Measurements from ENCODE around the gene C5orf63. TPM values are rescaled to one million over a fixed set of nuclear protein-coding genes. Genes with fewer than 3 reads are reported as not detected.
"Not testable (repeated sequence)": the region's sequence is repeated elsewhere in the genome, so short reads cannot be mapped to it uniquely, and the experiment has no call there.

Gene C5orf63
- total and polyA plus RNA-seq, 9 donors: 1.7 to 6.6 (median 3.5) TPM

- H3K4me1 ChIP-seq (ENCODE audit: insufficient read depth): peaks cover 6% of the 10 kb centered on the region
- DNase-seq: no peak
- H3K27me3 ChIP-seq: no peaks in the 10 kb centered on the region
- no peak overlapping the region for H3K4me3 ChIP-seq
- H3K36me3 ChIP-seq: no peaks in the 10 kb centered on the region
- H3K9me3 ChIP-seq: no peaks in the 10 kb centered on the region
- TF ChIP-seq POLR2A (IDR thresholded peaks at IDR 0.05) (no peak), CTCF (IDR thresholded peaks at IDR 0.05) (no peak), EP300 (IDR thresholded peaks at IDR 0.05) (no peak)
- WGBS, 3 donors: 79 to 85% (median 80%) methylated on average over 1 of the region's 1 CpG
- intact Hi-C loops (cut with DNase I): loop anchor here in 1 of 4 donors (5.0 kb wide), 1 partner anchor 173 kb away; no protein-coding TSS in a partner anchor
- H3K27ac ChIP-seq: no peak overlapping the region
Observed at GRCh38 chr5:127025467-127025866, 47.8 kb downstream of the C5orf63 start.

GRCh38 chr5:127024821-127025220 is 48.5 kb downstream of the C5orf63 start:
- Histone ChIP-seq H3K36me3 (no peaks in the 10 kb centered on the region), H3K4me1 (ENCODE audit: insufficient read depth) (peaks cover 6% of the 10 kb centered on the region), H3K27me3 (no peaks in the 10 kb centered on the region), H3K27ac (no peak overlapping the region), H3K4me3 (no peak overlapping the region), H3K9me3 (no peaks in the 10 kb centered on the region)
- intact Hi-C loops (cut with DNase I): loop anchor here in 1 of 4 donors (5.0 kb wide), 1 partner anchor 173 kb away; no protein-coding TSS in a partner anchor
- WGBS, 3 donors: 48 to 75% (median 74%) methylated on average over 4 of the region's 4 CpGs
- DNase-seq: no peak
- TF ChIP-seq POLR2A (IDR thresholded peaks at IDR 0.05) (no peak), CTCF (IDR thresholded peaks at IDR 0.05) (no peak), EP300 (IDR thresholded peaks at IDR 0.05) (no peak)

- H3K4me3 ChIP-seq; H3K36me3 ChIP-seq; H3K9me3 ChIP-seq; intact Hi-C loops (cut with DNase I); H3K27ac ChIP-seq; H3K4me1 ChIP-seq (ENCODE audit: insufficient read depth); H3K27me3 ChIP-seq; DNase-seq: not testable (repeated sequence)
- 95 to 98% (median 96%) methylated on average over 7 of the region's 7 CpGs for WGBS, 3 donors
Observed at GRCh38 chr5:127023552-127024191, 49.6 kb downstream of the C5orf63 start.

- Histone ChIP-seq H3K27ac (no peak overlapping the region), H3K9me3 (no peaks in the 10 kb centered on the region), H3K4me3 (no peak overlapping the region), H3K4me1 (ENCODE audit: insufficient read depth) (peaks cover 3% of the 10 kb centered on the region), H3K27me3 (no peaks in the 10 kb centered on the region), H3K36me3 (no peaks in the 10 kb centered on the region)
- intact Hi-C loops (cut with DNase I): no loop called here
- TF ChIP-seq POLR2A (IDR thresholded peaks at IDR 0.05) (no peak), CTCF (IDR thresholded peaks at IDR 0.05) (no peak), EP300 (IDR thresholded peaks at IDR 0.05) (no peak)
- no peak for DNase-seq
- WGBS, 3 donors: 95 to 99% (median 96%) methylated on average over 3 of the region's 3 CpGs
Observed at GRCh38 chr5:127022846-127023245, 50.5 kb downstream of the C5orf63 start.

GRCh38 chr5:127019928-127020327 is 53.4 kb downstream of the C5orf63 start:
- intact Hi-C loops (cut with DNase I): no loop called here
- no peaks in the 10 kb centered on the region for H3K4me1 ChIP-seq (ENCODE audit: insufficient read depth)
- H3K27ac ChIP-seq: no peak overlapping the region
- WGBS, 3 donors: 55 to 82% (median 65%) methylated on average over 1 of the region's 1 CpG
- no peaks in the 10 kb centered on the region for H3K36me3 ChIP-seq
- H3K4me3 ChIP-seq: no peak overlapping the region
- DNase-seq: no peak
- H3K27me3 ChIP-seq: no peaks in the 10 kb centered on the region
- H3K9me3 ChIP-seq: no peaks in the 10 kb centered on the region
- TF ChIP-seq CTCF (IDR thresholded peaks at IDR 0.05): no peak
- TF ChIP-seq POLR2A (IDR thresholded peaks at IDR 0.05): no peak
- no peak for TF ChIP-seq EP300 (IDR thresholded peaks at IDR 0.05)

- H3K27me3 ChIP-seq; H3K27ac ChIP-seq; H3K4me3 ChIP-seq; intact Hi-C loops (cut with DNase I); H3K36me3 ChIP-seq; H3K4me1 ChIP-seq (ENCODE audit: insufficient read depth); DNase-seq; H3K9me3 ChIP-seq: not testable (repeated sequence)
- 98 to 100% (median 98%) methylated on average over 4 of the region's 4 CpGs for WGBS, 3 donors
Observed at GRCh38 chr5:127016722-127017121, 56.6 kb downstream of the C5orf63 start.
